CD4-positive, alpha-beta T cell (primary cell): ENCODE measurements around the gene PKIG. TPM values are rescaled to one million over a fixed set of nuclear protein-coding genes. Genes with fewer than 3 reads are reported as not detected.

Experiments used
- ATAC-seq: fragments of 200-7000 bp; cut with Tn5 transposase; one replicate; pipeline ENCODE4 v1.10.0; 2022; ENCODE audit warnings: mild to moderate bottlenecking; ENCODE audit not compliant: poor library complexity
- CTCF ChIA-PET: fragments of 350-600 bp; sonication (Branson Sonifier 250); formaldehyde crosslinking; loops from one replicate; lab custom pipeline; 2021; ENCODE audit warnings: antibody characterized with exemption, inconsistent platforms; lab: Charles Lee
- POLR2A ChIA-PET: fragments of 350-600 bp; sonication (Branson Sonifier 250); formaldehyde crosslinking; loops from one replicate; lab custom pipeline; 2021; ENCODE audit warnings: antibody characterized with exemption, inconsistent platforms; lab: Charles Lee
- DNase-seq, 14 experiments: peaks; one replicate each; pipeline ENCODE4 v3.0.0-alpha.2; 2013 to 2020; ENCODE audit warnings: mixed read lengths in 2 of 14
- H3K27ac ChIP-seq, 2 donors: one replicate each; pipeline versions ENCODE4 v1.5.1 to v1.7.0; 2013; ENCODE audit warnings: low read length in 2 of 2, low read depth in 1 of 2, mild to moderate bottlenecking in 1 of 2
- H3K27me3 ChIP-seq, 2 experiments: 1 replicate in 1 of 2; 2 replicates in 1 of 2; pipeline versions ENCODE4 v1.6.1 to v1.7.0; 2013; ENCODE audit warnings: low read length in 2 of 2, control low read depth in 1 of 2, mild to moderate bottlenecking in 1 of 2, moderate library complexity in 1 of 2; ENCODE audit not compliant: insufficient read depth in 2 of 2, control insufficient read depth in 1 of 2
- H3K36me3 ChIP-seq: one replicate; pipeline ENCODE4 v1.6.1; 2013; ENCODE audit warnings: low read length, control low read depth; ENCODE audit not compliant: insufficient read depth
- H3K4me1 ChIP-seq: one replicate; pipeline ENCODE4 v1.6.1; 2013; ENCODE audit warnings: low read length, control low read depth; ENCODE audit not compliant: insufficient read depth
- H3K4me3 ChIP-seq: one replicate; pipeline ENCODE4 v1.5.1; 2013; ENCODE audit warnings: mild to moderate bottlenecking, low read length, moderate library complexity
- H3K9me3 ChIP-seq, 2 experiments: 1 replicate in 1 of 2; 2 replicates in 1 of 2; pipeline versions ENCODE4 v1.6.1 to v1.7.0; 2013; ENCODE audit warnings: low read length in 2 of 2, mild to moderate bottlenecking in 2 of 2, control low read depth in 1 of 2, moderate library complexity in 1 of 2; ENCODE audit not compliant: control insufficient read depth in 1 of 2, insufficient read depth in 1 of 2
- H3K27ac Mint-ChIP-seq: one replicate; pipeline ENCODE4 v1.8.0; 2020; ENCODE audit warnings: mixed read lengths
- H3K27me3 Mint-ChIP-seq: one replicate; pipeline ENCODE4 v1.8.0; 2021; ENCODE audit warnings: mixed read lengths
- H3K36me3 Mint-ChIP-seq: one replicate; pipeline ENCODE4 v1.8.0; 2021; ENCODE audit warnings: low read depth, mixed read lengths
- H3K4me1 Mint-ChIP-seq: one replicate; pipeline ENCODE4 v1.8.0; 2021; ENCODE audit warnings: low read depth, mixed read lengths
- H3K4me3 Mint-ChIP-seq: one replicate; pipeline ENCODE4 v1.8.0; 2020; ENCODE audit warnings: mild to moderate bottlenecking, mixed read lengths
- H3K9me3 Mint-ChIP-seq: one replicate; pipeline ENCODE4 v1.8.0; 2020; ENCODE audit warnings: mixed read lengths
- intact Hi-C, 2 experiments: fragments of 100-400 bp; cut with DNase I in 1 of 2; cut with micrococcal nuclease in 1 of 2; formaldehyde crosslinking; loops; one replicate each; pipeline versions ENCODE4 v1.15.1 to v1.9.0; 2023 to 2025; cut with DNase I, micrococcal nuclease
- total RNA-seq, 174 experiments: library from RNA in 2 of 174; stranded (reverse) in 2 of 174; gene quantifications; one replicate each; pipeline ENCODE4 v1.2.3 and lab custom pipeline; 2021 to 2026
- TF ChIP-seq, protein P1 (sequence below): fragments of 200-600 bp; IDR thresholded peaks from one replicate; pipeline ENCODE4 v1.8.0; 2022; ENCODE audit warnings: antibody characterized with exemption, mild to moderate bottlenecking

The PKIG gene
- total RNA-seq, 2 experiments from 2014 or later, result 1.7 to 2.4 TPM

DNA sequence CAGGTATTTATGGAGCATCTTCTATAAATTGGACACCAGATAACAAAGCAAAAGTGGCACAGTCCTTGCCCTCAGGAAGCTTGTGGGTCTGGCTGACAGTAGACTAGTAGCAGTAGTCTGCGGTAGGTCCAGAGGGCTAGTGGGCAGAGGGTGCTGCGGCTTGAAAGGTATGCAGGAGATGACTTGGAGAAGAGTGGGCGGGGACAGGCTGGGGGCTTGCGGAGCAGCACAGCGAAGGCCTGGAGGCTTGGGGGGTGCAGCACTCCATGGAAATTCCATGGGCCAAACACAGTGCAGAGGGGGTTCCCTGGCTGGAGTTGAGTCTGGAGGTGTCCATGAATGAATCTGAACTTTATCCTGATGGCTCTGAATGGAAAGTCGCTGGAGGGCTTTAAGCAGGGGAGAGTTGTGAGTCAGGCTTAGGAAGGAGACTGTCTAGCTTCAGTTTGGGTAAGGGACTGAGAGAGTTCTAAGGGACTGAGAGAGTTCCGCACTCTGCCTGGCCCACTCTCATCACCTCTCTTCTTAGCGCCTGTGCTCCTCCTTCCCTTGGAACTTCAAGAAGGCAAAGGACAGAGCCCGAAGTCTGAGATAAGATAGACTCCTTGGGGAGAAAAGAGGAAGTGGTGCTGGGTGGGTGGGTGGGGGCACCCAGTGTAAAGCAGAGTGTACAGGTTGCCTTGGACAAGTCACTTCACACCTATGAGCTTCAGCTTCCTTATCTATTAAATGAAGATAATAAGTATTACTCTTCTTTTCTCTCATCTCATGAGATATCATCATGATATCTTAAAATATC lies 8.8 kb downstream of the PKIG start:
- no peak for ATAC-seq
- no peaks in the 10 kb centered on the region for H3K36me3 ChIP-seq
- CTCF ChIA-PET, result no interaction called here
- no peak overlapping the region for H3K4me3 ChIP-seq
- Mint-ChIP-seq H3K27ac (no peak overlapping the region), H3K36me3 (no peaks in the 10 kb centered on the region), H3K4me1 (no peaks in the 10 kb centered on the region), H3K4me3 (no peak overlapping the region), H3K27me3 (no peaks in the 10 kb centered on the region), H3K9me3 (no peaks in the 10 kb centered on the region)
- POLR2A ChIA-PET, result no interaction called here
- H3K4me1 ChIP-seq, result no peaks in the 10 kb centered on the region
- H3K9me3 ChIP-seq, result no peaks in the 10 kb centered on the region
- DNase-seq, result no peak
- H3K27ac ChIP-seq, result no peak overlapping the region
- no peaks in the 10 kb centered on the region for H3K27me3 ChIP-seq
- TF ChIP-seq, protein P1, sequence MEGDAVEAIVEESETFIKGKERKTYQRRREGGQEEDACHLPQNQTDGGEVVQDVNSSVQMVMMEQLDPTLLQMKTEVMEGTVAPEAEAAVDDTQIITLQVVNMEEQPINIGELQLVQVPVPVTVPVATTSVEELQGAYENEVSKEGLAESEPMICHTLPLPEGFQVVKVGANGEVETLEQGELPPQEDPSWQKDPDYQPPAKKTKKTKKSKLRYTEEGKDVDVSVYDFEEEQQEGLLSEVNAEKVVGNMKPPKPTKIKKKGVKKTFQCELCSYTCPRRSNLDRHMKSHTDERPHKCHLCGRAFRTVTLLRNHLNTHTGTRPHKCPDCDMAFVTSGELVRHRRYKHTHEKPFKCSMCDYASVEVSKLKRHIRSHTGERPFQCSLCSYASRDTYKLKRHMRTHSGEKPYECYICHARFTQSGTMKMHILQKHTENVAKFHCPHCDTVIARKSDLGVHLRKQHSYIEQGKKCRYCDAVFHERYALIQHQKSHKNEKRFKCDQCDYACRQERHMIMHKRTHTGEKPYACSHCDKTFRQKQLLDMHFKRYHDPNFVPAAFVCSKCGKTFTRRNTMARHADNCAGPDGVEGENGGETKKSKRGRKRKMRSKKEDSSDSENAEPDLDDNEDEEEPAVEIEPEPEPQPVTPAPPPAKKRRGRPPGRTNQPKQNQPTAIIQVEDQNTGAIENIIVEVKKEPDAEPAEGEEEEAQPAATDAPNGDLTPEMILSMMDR, result no peak
- intact Hi-C loops, result no loop called here

DNA sequence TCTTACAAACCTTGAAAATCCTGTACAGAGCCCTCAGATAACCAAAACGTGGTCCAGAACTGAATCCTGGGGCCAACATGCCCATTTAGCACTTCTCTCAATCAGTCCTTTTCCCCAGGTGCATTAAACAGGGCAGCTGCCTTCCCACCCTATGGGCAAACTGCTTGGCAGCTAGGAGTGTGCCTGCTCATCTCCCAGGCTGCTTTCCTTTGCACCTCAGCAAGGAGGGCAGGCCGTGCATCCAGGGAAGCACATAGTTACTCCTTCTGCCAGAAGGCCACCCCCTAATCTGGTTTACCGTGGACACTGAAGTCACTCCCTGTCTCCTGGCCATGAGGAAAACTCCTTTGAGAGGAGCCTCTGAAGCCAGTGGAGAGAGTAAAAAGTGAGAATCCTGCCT lies 10.0 kb downstream of the PKIG start:
- Mint-ChIP-seq H3K4me3 (no peak overlapping the region), H3K4me1 (no peaks in the 10 kb centered on the region), H3K36me3 (no peaks in the 10 kb centered on the region), H3K9me3 (no peaks in the 10 kb centered on the region), H3K27ac (no peak overlapping the region), H3K27me3 (no peaks in the 10 kb centered on the region)
- no peak overlapping the region for H3K27ac ChIP-seq
- no peak for ATAC-seq
- no peaks in the 10 kb centered on the region for H3K27me3 ChIP-seq
- no peak for DNase-seq
- H3K4me3 ChIP-seq, result no peak overlapping the region
- ChIA-PET POLR2A (no interaction called here), CTCF (no interaction called here)
- TF ChIP-seq, protein P1, result no peak
- no peaks in the 10 kb centered on the region for H3K9me3 ChIP-seq
- intact Hi-C loops, result no loop called here
- no peaks in the 10 kb centered on the region for H3K36me3 ChIP-seq
- H3K4me1 ChIP-seq, result no peaks in the 10 kb centered on the region

DNA sequence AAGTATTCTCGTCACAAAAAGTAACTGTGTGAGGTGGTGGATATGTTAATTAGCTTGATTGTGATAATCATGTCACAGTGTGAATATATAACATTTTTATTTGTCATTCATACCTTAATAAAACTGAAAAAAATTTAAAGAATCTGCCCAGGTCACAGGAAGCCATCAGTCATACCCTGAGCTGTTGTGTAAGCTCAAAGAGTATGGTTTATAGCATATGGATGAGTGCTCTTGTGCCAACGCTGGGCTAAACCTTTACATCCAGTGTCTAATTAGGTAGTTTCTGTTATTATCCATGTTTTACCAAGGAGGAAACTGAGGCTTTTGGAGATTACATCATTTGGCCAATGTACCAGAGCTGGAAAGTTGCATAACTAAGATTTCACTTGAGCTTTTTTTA lies 11.4 kb downstream of the PKIG start:
- Mint-ChIP-seq H3K9me3 (no peaks in the 10 kb centered on the region), H3K36me3 (no peaks in the 10 kb centered on the region), H3K4me3 (no peak overlapping the region), H3K27ac (no peak overlapping the region), H3K4me1 (peaks cover 8% of the 10 kb centered on the region), H3K27me3 (no peaks in the 10 kb centered on the region)
- CTCF ChIA-PET, result no interaction called here
- DNase-seq (no peak), ATAC-seq (no peak)
- intact Hi-C loops, result no loop called here
- Histone ChIP-seq H3K9me3 (no peaks in the 10 kb centered on the region), H3K36me3 (no peaks in the 10 kb centered on the region), H3K27me3 (no peaks in the 10 kb centered on the region), H3K27ac (no peak overlapping the region), H3K4me1 (peaks cover 9% of the 10 kb centered on the region), H3K4me3 (no peak overlapping the region)
- POLR2A ChIA-PET, result no interaction called here
- TF ChIP-seq, protein P1, result no peak
